22Rv1 (cell line): Measurements from ENCODE around the gene SRD5A3.

ENCODE experiments used
- CTCF ChIP-seq: fragments of 450-650 bp; IDR thresholded peaks from 2 replicates; pipeline ENCODE4 v1.5.1; 2017; ENCODE audit warnings: mild to moderate bottlenecking
- ZFX ChIP-seq: fragments of 450-650 bp; IDR thresholded peaks from 2 replicates; pipeline ENCODE4 v1.6.1; 2017; ENCODE audit warnings: antibody characterized with exemption, borderline replicate concordance

- TF ChIP-seq CTCF (no peak), ZFX (no peak)
Measured at GRCh38 chr4:55314141-55314820, 31.8 kb upstream of the SRD5A3 start.
